HG03175 (cell line): ENCODE results near the gene CFLAR.
A peak's percentile ranks its signal among the peaks of the same experiment; 100 is the strongest.
"Not testable (repeated sequence)": the region's sequence is repeated elsewhere in the genome, so short reads cannot be mapped to it uniquely, and the experiment has no call there.

ENCODE experiments used
- ATAC-seq: cut with Tn5 transposase; IDR thresholded peaks from one replicate; pipeline ENCODE4 v1.9.1; 2021; ENCODE audit warnings: mild to moderate bottlenecking, moderate library complexity; ENCODE audit not compliant: unreplicated experiment

Gene CFLAR

DNA sequence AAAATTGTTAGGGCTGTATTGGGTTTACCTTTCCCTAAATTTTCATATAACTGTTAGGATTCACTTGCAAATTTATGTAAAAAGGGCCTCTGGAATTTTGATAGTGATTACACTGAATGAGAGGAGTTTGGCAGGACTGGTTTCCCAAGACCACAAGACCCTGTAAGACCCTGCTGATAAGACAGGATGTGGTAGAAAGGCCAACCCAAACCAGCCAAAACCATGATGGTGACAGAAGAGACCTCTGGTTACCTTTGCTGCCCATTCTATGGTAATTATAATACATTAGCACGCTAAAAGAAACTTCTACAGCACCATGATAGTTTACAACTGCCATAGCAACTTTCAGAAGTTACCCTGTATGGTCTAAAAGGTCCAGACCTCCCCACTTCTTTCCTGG, 58.7 kb downstream of the CFLAR start:
- ATAC-seq: no peak

DNA sequence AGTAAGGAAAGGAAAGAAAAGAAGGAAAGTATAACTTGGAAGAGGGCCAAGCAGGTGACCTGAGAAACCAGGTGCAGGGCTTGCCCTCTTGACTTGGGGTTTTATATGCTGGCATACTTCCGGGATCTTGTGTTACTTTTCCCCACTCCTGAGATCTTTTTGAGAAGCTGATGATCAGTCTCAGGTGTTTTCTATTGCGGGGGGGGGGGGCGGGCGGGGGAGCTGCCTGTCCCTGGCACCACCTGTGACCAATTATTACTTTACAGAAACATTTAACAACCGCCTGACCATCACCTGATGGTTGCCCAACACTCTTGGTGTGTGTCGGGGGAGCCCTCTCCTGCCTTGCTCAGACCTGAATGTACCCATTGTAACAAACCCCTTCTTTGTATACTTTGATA, 60.1 kb downstream of the CFLAR start:
- ATAC-seq: no peak

DNA sequence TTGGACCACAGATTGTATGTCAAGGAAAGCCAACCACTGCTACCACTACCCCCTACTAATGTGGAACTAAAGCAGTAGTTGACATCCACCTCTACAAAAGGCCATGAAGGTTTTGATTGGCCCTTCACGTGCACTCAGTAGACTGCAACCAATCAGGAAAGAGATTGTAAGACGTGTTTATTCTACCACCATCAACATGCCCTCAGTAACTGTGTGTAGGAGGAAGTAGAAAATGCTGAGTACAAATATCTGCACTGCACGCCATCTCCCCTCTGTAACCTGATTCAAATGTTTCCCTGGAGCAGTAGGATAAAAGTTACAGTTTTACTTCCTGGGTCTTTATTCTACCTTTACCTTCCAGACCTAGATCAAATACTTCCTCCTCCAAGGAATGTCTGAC, 64.0 kb downstream of the CFLAR start:
- no peak for ATAC-seq

DNA sequence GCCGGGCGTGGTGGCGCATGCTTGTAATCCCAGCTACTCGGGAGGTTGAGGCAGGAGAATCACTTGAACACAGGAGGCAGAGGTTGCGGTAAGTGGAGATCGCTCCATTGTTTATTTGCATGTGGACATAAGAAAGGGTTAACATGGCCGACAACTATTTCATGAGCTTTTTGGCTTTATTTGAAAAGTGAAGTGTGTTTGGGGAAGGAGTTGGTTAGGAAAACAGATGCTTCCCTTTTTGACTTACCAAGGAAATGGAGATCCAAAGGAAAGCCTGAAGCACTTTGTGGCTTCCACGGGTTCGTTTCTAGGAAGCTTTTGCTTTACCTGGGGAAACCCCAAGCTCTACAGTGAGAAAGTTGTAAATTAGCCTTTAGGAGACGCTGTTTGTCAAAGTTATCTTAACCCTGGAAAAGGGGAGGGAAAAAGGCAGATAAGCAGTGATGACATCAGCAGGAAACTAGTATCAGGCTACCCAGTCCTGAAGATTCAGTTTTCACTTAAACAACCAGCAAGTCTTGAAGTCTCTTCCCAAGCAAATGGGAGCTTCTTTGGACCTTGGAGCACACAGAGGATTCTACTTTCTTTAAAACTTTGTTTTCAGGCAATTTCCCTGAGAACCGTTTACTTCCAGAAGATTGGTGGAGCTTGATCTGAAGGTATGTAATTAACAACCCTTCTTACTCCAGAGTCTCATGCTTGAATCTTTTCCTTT, 66.8 kb downstream of the CFLAR start, which contains the start of gene CASP10:
Gene CASP10, plus strand, starts transcription at position 492 of the 715 bp plus-strand sequence. CDS start 2,637 bp downstream, outside the sequence.
- ATAC-seq: peak; percentile 70

DNA sequence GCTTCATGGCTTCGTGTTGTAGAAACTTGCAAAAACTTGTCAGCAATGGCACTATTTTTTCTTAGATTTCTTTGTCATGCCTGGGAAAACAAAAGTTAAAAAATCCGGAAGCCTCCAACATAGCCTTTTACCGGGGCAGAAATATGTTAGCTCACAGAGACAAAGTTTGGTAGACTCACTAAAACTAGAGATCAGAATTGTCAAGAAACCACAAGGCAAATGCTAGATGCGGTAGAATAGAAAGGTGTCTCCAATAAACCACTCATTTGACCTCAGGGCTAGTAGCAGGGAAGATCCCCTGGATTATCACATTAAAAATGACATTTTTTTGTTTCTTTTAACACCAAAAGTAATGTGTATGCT, 67.4 kb downstream of the CFLAR start:
- ATAC-seq: no peak

DNA sequence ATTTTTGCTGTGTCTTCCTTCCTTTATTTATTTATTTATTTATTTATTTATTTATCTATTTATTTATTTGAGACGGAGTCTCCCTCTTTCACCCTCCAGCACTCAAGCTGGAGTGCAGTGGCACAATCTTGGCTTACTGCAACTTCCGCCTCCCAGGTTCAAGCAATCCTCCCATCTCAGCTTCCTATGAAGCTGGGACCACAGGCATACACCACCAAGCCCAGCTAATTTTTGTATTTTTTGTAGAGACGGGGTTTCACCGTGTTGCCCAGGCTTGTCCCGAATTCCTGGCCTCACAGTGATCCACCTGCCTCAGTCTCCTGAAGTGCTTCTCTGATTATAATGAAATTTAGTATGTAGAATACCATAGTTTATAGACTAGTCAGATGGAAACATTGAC, 67.9 kb downstream of the CFLAR start:
- not testable (repeated sequence) for ATAC-seq

DNA sequence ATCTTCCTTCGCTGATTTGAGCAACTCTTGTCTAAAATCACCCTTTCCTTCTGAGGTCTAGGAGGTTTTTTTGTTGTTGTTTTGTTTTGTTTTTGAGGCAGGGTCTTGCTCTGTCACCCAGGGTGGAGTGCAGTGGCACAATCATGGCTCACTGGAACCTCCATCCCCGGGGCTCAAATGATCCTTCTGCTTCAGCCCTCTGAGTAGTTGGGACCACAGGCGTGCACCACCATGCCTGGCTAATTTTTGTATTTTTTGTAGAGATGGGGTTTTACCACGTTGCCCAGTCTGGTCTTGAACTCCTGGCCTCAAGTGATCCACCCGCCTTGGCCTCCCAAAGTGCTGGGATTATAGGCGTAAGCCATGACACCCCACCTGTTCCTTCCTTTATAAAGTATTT, 68.3 kb downstream of the CFLAR start:
- not testable (repeated sequence) for ATAC-seq

DNA sequence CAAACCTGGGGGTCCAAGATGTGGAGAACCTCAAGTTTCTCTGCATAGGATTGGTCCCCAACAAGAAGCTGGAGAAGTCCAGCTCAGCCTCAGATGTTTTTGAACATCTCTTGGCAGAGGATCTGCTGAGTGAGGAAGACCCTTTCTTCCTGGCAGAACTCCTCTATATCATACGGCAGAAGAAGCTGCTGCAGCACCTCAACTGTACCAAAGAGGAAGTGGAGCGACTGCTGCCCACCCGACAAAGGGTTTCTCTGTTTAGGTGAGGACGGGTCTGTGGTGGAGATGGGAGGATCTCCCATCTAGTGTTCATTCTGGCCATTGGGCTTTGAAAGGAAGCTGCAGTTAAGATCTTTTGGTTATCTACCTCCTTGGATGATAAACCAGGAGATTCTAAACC, 69.9 kb downstream of the CFLAR start:
- ATAC-seq: no peak

DNA sequence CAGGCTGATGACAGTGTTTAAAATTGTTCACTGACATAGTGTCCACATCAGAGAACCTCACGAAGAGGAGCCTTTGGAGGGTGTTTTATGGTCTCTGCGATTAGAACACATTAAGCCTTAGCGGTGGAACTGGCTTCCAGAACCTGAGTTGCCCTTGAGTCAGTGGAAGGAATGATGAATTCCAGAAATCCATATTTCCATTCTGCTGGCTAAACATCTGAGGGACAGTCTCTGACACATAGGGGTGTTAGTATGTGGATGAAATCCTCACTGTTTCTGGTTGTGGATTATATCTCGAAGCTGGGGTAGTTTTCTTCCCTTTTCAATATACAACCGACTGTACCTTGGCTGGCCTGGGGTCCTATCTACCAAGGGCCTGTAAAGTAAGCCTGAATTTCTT, 71.0 kb downstream of the CFLAR start:
- no peak for ATAC-seq

DNA sequence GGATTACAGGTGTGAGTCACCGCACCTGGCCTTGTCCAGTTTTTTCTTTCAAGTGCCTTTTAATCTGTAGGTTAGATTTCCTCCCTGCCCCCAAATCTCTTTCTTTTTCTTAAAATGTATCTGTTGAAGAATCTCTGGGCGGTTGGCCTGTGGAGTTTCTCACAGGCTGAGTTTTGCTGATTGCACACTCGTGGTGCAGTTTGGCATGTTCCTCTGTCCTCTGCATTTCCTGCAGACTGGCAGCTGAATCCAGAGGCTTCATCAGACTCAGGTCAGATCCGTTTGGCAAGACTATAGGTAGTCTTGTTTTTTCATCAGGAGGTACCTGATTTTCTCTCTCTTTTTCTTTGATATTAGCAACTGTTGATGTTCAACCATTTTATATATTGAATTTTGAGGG, 72.5 kb downstream of the CFLAR start:
- no peak for ATAC-seq

DNA sequence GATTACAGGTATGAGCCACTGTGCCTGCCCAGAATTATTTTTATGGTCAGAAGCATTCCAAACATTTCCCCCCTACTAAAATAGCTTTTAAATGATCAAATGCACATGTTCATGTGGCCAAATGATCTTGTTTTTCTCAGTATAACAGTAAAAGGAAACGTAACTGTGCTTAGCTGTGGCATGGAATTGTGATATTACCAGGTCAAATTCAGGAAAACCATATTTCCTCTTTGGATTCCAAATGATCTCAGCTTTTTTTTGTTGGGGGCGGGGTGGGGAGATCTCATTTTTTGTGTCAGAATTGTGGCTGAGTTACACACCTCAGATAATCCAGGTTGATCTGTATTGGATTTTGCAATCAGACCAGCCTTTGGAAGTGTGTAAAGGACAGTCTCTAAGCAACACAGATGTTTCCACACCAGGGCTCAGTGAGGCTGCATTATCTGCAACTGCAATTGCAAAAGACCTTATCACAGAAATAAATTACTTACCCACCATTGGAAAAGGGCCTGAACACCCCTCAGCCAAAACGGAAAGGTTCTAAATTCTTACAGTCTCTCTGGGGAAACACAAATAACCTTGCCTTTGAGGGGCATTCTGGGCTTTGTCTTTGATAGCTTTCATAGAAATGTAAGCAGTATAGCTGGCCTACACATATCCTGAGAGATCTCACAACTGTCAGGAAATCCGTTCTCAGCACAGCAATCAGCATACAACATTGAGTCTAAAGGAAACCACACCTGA, 75.3 kb downstream of the CFLAR start:
- ATAC-seq: no peak

DNA sequence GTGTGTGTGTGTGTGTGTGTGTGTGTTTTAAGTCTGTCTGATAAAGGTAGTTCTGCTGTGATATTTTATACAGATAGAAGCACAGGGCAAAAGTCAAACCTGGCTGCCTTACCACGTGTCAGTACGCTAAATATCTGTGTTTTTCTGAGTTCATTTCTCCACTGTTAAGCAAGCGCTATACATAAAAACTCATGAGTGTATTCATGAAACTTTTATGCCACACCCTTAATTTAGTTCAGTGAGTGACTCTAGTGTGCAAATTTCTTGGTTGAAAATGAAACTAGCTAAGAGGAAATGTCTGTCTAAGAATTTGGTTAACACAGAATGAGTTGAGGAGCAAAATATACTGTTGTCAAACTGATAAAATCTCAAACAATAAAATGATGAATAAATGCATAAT, 78.1 kb downstream of the CFLAR start:
- peak; percentile 98 for ATAC-seq

DNA sequence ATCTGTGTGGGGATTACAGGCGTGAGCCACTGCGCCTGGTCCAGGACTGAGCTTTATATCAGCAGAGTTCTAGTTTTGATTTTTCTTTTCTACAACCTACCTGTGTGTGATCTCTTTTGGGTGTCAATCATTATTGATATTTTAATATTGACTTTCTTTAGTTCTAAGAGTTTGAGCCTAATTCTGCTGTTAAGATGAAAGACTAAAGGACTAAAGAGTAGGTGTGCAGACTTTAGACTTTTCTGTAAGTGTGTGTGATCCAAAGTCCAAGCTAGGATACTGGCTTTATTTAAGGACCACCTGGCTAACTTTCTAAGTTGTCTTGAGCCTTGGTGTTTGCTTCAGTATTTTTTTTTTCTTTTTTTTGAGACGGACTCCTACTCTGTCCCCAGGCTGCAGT, 79.4 kb downstream of the CFLAR start:
- no peak for ATAC-seq

DNA sequence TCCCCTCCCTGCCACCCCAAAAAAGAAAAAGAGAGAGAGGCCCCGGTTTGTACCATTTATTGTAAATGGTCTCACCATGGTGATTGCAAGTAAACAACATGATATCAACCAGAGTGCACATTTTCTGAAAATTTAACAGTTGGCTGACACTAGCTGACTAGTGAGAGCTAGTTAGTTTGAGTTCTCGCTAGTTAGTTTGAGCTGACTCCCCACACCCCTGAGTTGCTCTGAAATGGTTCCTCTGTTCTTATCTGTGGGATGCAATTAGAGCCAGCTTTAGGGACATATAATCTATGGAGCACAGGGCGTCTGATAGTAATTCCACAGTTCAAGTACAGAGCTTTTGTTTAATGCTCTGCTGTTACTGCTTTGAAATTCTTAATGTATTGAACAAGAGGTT, 80.0 kb downstream of the CFLAR start:
- no peak for ATAC-seq

DNA sequence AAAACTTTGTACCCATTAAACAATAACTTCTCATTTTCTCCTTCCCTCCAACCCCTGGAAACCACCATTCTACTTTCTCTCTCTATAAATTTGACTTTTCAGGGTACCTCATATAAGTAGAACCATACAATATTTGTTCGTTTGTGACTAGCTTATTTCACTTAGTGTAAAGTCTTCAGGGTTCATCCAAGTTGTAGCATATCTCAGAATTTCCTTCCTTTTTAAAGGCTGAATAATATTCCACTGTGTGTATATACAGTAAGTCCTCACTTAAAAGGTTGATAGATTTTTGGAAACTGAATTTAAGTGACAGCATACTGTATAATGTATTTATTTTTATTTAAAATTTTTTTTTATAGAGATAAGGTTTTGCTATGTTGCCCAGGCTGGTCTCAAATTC, 80.8 kb downstream of the CFLAR start:
- ATAC-seq: no peak

DNA sequence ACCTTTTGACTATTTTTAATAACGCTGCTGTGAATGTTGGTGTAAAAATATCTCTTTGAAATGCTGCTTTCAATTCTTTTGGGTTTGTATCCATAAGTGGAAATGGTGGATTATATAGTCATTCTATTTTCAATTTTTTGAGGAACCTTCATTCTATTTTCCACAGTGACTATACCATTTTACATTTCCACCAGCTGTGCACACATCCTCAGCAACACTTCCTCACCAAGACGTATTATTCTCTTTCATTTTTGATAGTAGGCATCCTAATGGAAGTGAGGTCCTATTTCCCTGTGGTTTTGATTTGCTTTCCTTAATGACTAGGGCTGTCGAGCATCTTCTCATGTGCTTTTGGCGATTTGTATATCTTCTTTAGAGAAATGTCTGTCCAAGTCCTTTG, 81.8 kb downstream of the CFLAR start:
- no peak for ATAC-seq

DNA sequence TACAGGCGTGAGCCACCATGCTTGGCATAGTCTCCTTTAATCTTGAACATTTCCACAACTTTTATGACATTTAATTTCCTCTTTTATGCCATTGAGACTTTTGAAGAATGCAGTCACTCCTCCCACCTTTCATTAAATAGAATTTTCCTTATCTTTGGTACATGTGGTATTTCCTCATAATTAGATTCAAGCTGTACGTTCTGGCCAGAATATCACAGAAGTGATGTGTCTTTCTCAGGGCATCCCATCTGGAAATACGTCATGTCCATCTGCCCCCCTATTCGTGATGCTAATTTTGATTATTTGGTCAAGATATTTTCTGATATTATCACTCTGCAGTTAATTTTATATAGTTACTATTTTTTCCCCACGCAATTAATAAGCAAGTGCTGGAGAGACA, 83.9 kb downstream of the CFLAR start:
- no peak for ATAC-seq

DNA sequence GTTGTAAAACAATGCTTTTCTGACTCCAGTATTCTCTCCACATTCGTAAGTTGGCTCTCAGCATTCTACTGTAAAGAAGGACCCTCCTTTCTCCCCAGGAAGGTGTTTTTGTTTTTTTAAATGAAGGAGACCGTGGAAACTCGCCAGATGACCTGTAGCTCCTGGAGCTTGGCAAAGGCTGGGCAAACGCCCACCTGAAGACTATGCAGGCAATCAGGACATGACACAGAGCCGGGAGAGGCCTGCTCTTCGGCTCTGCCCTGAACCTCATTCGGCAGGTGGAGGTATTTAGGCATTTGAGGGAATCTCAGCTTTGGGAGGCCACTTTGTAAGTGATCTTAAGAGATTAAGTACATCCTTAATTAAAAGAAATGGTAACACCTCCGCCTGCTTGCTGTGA, 84.4 kb downstream of the CFLAR start:
- no peak for ATAC-seq

DNA sequence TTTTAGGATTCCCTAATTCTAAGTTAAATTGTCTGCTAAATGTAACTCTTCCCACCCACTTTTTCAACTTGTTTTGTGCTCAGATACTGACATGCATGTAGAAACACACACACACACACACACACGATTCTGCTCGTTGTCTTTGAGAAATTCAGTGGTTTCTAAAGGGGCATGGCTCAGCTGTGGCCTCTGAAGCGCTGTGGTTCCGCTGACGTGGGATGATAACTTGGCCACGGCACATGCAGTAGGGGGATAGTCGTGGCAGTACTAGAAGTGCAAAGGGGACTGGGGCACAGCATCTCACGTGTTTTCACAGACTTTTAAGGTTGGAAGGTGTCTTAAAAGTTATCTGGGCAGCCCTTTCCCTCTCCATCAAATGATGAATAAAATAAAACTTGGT, 85.4 kb downstream of the CFLAR start:
- ATAC-seq: no peak

DNA sequence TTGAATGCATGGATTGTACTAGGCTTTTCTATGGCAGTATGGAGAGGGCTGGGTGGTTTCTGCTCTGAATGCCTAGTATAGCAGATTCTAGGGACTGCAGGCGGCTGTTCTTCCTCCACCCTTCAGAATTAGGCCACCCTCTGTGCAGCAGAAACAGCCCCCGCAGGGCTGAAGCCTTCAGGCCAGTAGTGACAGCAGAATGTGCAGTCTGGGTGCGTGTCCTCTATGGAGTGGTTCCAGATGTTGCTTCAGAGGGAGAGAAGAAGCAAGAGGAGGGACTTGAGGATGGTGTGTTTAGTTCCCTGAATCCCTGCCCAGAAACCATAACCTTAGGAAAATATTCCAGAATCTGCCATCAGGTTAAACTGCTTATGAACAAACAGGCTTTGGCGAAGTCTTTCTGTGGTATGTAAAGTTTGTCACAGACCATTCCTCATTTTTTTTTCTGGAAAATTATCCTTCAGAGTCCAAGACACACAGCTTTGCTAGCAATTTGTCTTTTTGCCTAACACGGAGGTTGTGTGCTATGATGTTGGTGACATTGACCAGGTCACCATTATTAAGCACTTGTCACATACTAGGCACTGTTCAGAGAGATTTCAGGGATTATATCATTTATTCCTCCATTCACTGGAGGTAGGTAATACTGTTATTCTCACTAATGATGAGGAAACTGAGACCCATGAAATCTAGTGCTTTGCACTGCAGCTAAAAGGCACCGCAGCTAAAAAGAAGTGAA, 88.1 kb downstream of the CFLAR start:
- no peak for ATAC-seq

DNA sequence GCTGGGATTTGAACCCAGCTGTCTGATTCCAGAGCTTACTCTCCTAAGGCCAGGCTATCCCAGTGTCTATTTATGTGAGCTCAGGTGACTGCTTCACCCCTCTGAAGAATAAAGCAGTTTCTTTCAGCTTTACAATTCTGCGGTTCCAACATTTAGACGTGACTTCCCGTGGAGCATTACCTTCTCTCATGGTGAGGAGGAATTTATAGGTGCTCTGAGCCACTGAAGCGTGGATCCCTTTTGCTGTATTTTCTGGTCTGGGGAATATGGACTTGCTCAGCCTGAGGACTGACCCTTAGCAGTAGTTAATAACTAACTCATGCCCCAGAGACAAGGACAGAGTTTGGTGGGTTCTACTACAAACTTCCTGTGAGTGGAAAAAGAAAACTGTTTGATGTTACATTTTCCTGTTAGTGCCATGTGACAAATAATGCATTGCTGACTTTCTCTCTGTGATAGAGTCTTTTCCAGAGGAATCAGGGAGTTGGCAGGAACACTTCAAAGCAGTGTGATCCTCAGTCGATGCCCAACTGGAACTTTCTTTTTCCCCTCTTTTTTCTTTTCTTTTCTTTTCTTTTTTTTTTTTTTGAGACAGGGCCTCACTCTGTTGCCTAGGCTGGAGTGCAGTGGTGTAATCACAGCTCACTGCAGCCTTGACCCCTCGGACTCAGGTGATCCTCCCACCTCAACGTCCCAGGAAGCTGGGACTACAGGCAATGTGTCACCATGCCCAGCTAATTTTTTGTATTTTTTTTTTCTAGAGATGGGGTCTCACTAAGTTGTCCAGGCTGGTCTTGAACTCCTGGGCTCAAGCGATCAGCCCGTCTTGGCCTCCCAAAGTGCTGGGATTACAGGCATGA, 88.9 kb downstream of the CFLAR start:
- no peak for ATAC-seq
